C1 segment of cervical spinal cord (tissue), 14 donors: ENCODE data around the gene IQUB.

ENCODE experiments used
- DNase-seq, 14 donors: peaks; one replicate each; lab custom pipeline; 2025; lab: John Stamatoyannopoulos, UW

IQUB gene

GRCh38 chr7:123415625-123416024 is 118.8 kb downstream of the IQUB start:
- DNase-seq: no peak

- DNase-seq: peak in 1 of 14 donors; percentile 54
These were observed 124.0 kb downstream of the IQUB start for GRCh38 chr7:123410273-123410904.

GRCh38 chr7:123407951-123408350 is 126.4 kb downstream of the IQUB start:
- DNase-seq: peak in 1 of 14 donors; percentile 67
